ENCODE measurements around the gene SLC13A5.

- TF ChIP-seq CTCF (IDR thresholded peaks at IDR 0.05) = no peak
- no peak for TF ChIP-seq POLR2A (IDR thresholded peaks at IDR 0.05)
Observed at GRCh38 chr17:6691546-6691945, 21.6 kb downstream of the SLC13A5 start.

All from tibial nerve (tissue), 3 donors.